GM12878 (cell line): ENCODE data around the gene RPS23. TPM values are rescaled to one million over a fixed set of nuclear protein-coding genes. Genes with fewer than 3 reads are reported as not detected.
A peak's percentile ranks its signal among the peaks of the same experiment; 100 is the strongest.

Experiments
- CHD1 ChIP-seq: IDR thresholded peaks from 2 replicates; pipeline ENCODE4 v1.6.1; 2012; ENCODE audit warnings: low read depth, low read length, improper control_type of control experiment
- EED ChIP-seq: sonication (generic); IDR thresholded peaks from 2 replicates; pipeline ENCODE4 v1.6.1; 2016; ENCODE audit warnings: antibody characterized with exemption, low read depth
- EP300 ChIP-seq, 2 experiments: fragments of 150-350 bp in 1 of 2; IDR thresholded peaks; 2 replicates each; pipeline ENCODE4 v1.6.1; 2011 to 2012; ENCODE audit warnings: low read depth in 2 of 2, low read length in 2 of 2, borderline replicate concordance in 1 of 2, improper control_type of control experiment in 1 of 2, inconsistent platforms in 1 of 2; ENCODE audit not compliant: control insufficient read depth in 1 of 2
- HDAC6 ChIP-seq: fragments of 200-600 bp; sonication (generic); IDR thresholded peaks from one replicate; pipeline ENCODE4 v1.8.0; 2017; ENCODE audit warnings: antibody characterized with exemption; ENCODE audit not compliant: unreplicated experiment
- JUND ChIP-seq: IDR thresholded peaks from 2 replicates; pipeline ENCODE4 v1.6.1; 2012; ENCODE audit warnings: low read depth, mild to moderate bottlenecking, low read length, improper control_type of control experiment, moderate library complexity
- MYB ChIP-seq: fragments of 150-350 bp; IDR thresholded peaks from 2 replicates; pipeline ENCODE4 v1.6.1; 2014; ENCODE audit warnings: mild to moderate bottlenecking, low read depth, low read length, borderline replicate concordance
- NFIC ChIP-seq: IDR thresholded peaks from 2 replicates; pipeline ENCODE4 v1.6.1; 2012; ENCODE audit warnings: low read depth, mild to moderate bottlenecking, inconsistent platforms, low read length, moderate library complexity
- NFXL1 ChIP-seq: fragments of 450-650 bp; IDR thresholded peaks from 2 replicates; pipeline ENCODE4 v1.6.1; 2017; ENCODE audit warnings: antibody characterized with exemption, mild to moderate bottlenecking, borderline replicate concordance
- NFYA ChIP-seq: IDR thresholded peaks from 2 replicates; pipeline ENCODE4 v1.6.1; 2011; ENCODE audit warnings: low read depth, mild to moderate bottlenecking, low read length, improper control_type of control experiment, borderline replicate concordance
- POU2F2 ChIP-seq: IDR thresholded peaks from 3 replicates; pipeline ENCODE4 v1.6.1; 2011; ENCODE audit warnings: low read depth, mild to moderate bottlenecking, low read length, borderline replicate concordance
- RAD51 ChIP-seq: fragments of 450-650 bp; IDR thresholded peaks from 2 replicates; pipeline ENCODE4 v1.6.1; 2016; ENCODE audit warnings: moderate library complexity, mild to moderate bottlenecking, inconsistent platforms
- SREBF1 ChIP-seq: IDR thresholded peaks from 2 replicates; pipeline ENCODE4 v1.6.1; 2012; ENCODE audit warnings: mild to moderate bottlenecking, low read length
- SREBF2 ChIP-seq: IDR thresholded peaks from 2 replicates; pipeline ENCODE4 v1.6.1; 2012; ENCODE audit warnings: mild to moderate bottlenecking, low read length
- ZBED1 ChIP-seq: IDR thresholded peaks from 2 replicates; pipeline ENCODE4 v1.6.1; 2016; ENCODE audit warnings: borderline replicate concordance
- ZNF384 ChIP-seq: IDR thresholded peaks from 2 replicates; pipeline ENCODE4 v1.6.1; 2012; ENCODE audit warnings: low read depth, mild to moderate bottlenecking, low read length, improper control_type of control experiment, borderline replicate concordance
- ZSCAN29 ChIP-seq: fragments of 450-650 bp; IDR thresholded peaks from 2 replicates; pipeline ENCODE4 v1.6.1; 2017; ENCODE audit warnings: mild to moderate bottlenecking, moderate library complexity
- polyA plus RNA-seq, 11 experiments: library from polyadenylated mRNA; depleted of rRNA in 4 of 11; unstranded in 6 of 11; stranded (reverse) in 5 of 11; fragments of >200 nt; fragmentation: Nextera tagmentation in 4 of 11; fragmentation: Illumina TruSeq in 1 of 11; extraction: Ambion mirVana in 4 of 11; extraction: Trizol in 1 of 11; gene quantifications; 1 replicate in 1 of 11; 2 replicates in 10 of 11; pipeline versions ENCODE4 v1.2.1 to v1.2.3, GENCODE V29; 2011 to 2016; ENCODE audit warnings: inconsistent platforms in 2 of 11, missing spikeins in 2 of 11, low read depth in 1 of 11
- total RNA-seq, 4 experiments: library from RNA; depleted of rRNA in 3 of 4; stranded (reverse); fragments of >200 nt in 3 of 4; fragmentation: Illumina TruSeq in 1 of 4; extraction: Trizol in 1 of 4; gene quantifications; 2 replicates each; pipeline versions ENCODE4 v1.2.1 to v1.2.3, GENCODE V29; 2013 to 2021
- TF ChIP-seq, protein P1 (sequence below): IDR thresholded peaks from 2 replicates; pipeline ENCODE4 v1.6.1; 2012; ENCODE audit warnings: low read depth, low read length, improper control_type of control experiment
- TF ChIP-seq, protein P2 (sequence below): fragments of 450-650 bp; IDR thresholded peaks from 2 replicates; pipeline ENCODE4 v1.6.1; 2017; ENCODE audit warnings: mild to moderate bottlenecking, moderate library complexity
- TF ChIP-seq, protein P3 (sequence below): fragments of 450-650 bp; IDR thresholded peaks from 2 replicates; pipeline ENCODE4 v1.6.1; 2016; ENCODE audit warnings: mild to moderate bottlenecking

RPS23 gene
- total and polyA plus RNA-seq, 10 of the 15 experiments (the other 5 are each of a cell fraction or from before 2014, with no cell fraction given): 2,489 to 8,145 (median 5,256) TPM

DNA sequence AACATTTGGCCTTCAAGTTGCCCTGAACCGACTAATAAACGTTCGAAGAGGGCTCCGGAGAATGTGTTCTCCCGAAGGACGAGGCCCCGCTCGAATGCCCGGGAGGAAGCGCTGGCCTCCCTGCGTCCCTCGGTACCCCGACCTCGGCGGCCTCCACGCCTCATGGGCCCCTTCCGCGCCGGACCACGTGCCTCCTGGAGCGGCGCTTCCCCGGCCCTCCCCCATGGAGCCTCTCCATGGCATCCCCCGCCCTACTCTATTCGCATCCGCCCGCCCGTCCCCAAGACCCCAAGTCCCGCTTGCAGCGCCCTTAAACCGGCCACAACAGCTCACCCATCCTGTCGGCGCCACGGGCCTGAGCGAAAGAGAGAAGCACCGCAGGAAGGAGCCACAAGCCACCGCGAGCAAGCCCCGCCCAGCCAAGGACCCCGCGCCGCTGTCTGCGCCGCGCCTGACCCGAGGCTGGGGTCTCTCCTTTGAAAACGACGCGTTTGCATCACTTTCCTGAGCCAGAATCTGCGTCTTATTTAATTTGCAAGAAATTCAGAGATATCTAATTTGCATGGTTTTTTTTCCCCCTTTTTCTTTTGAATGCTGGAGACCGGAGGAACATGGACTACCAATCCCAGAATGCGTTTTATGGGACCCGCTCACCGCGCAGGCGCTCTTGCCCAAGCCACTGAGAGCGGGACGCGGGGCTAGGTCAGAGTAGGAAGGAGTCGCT, at the start of gene RPS23 (continued):
- TF ChIP-seq, protein P1, sequence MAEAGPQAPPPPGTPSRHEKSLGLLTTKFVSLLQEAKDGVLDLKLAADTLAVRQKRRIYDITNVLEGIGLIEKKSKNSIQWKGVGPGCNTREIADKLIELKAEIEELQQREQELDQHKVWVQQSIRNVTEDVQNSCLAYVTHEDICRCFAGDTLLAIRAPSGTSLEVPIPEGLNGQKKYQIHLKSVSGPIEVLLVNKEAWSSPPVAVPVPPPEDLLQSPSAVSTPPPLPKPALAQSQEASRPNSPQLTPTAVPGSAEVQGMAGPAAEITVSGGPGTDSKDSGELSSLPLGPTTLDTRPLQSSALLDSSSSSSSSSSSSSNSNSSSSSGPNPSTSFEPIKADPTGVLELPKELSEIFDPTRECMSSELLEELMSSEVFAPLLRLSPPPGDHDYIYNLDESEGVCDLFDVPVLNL: 0 out of 2 replicates have a peak, but pooled peaks have one; percentile 14
- TF ChIP-seq SREBF2 (no peak), ZNF384 (peak; percentile 39; the same call in 1 of the 2 replicates), RAD51 (no peak), JUND (no peak), ZBED1 (peak; percentile 36; the same call in 1 of the 2 replicates), HDAC6 (peak; percentile 76), EP300 (IDR thresholded peaks at IDR 0.05; ENCODE audit: borderline replicate concordance in 1 of 2, control insufficient read depth in 1 of 2, low read depth in 2 of 2, low read length in 2 of 2) (no peak; a peak in 1 of 4 replicates), CHD1 (0 out of 2 replicates have a peak, but pooled peaks have one; percentile 75), NFIC (peak; percentile 64; the same call in 1 of the 2 replicates), SREBF1 (no peak), EED (no peak), ZSCAN29 (no peak), NFYA (no peak), NFXL1 (no peak), POU2F2 (peak; percentile 93; the same call in 2 of the 3 replicates), MYB (peak; percentile 97)
- TF ChIP-seq, protein P2, sequence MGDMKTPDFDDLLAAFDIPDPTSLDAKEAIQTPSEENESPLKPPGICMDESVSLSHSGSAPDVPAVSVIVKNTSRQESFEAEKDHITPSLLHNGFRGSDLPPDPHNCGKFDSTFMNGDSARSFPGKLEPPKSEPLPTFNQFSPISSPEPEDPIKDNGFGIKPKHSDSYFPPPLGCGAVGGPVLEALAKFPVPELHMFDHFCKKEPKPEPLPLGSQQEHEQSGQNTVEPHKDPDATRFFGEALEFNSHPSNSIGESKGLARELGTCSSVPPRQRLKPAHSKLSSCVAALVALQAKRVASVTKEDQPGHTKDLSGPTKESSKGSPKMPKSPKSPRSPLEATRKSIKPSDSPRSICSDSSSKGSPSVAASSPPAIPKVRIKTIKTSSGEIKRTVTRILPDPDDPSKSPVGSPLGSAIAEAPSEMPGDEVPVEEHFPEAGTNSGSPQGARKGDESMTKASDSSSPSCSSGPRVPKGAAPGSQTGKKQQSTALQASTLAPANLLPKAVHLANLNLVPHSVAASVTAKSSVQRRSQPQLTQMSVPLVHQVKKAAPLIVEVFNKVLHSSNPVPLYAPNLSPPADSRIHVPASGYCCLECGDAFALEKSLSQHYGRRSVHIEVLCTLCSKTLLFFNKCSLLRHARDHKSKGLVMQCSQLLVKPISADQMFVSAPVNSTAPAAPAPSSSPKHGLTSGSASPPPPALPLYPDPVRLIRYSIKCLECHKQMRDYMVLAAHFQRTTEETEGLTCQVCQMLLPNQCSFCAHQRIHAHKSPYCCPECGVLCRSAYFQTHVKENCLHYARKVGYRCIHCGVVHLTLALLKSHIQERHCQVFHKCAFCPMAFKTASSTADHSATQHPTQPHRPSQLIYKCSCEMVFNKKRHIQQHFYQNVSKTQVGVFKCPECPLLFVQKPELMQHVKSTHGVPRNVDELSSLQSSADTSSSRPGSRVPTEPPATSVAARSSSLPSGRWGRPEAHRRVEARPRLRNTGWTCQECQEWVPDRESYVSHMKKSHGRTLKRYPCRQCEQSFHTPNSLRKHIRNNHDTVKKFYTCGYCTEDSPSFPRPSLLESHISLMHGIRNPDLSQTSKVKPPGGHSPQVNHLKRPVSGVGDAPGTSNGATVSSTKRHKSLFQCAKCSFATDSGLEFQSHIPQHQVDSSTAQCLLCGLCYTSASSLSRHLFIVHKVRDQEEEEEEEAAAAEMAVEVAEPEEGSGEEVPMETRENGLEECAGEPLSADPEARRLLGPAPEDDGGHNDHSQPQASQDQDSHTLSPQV: peak; percentile 45; the same call in 1 of the 2 replicates
- TF ChIP-seq, protein P3, sequence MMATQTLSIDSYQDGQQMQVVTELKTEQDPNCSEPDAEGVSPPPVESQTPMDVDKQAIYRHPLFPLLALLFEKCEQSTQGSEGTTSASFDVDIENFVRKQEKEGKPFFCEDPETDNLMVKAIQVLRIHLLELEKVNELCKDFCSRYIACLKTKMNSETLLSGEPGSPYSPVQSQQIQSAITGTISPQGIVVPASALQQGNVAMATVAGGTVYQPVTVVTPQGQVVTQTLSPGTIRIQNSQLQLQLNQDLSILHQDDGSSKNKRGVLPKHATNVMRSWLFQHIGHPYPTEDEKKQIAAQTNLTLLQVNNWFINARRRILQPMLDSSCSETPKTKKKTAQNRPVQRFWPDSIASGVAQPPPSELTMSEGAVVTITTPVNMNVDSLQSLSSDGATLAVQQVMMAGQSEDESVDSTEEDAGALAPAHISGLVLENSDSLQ: 0 out of 2 replicates have a peak, but pooled peaks have one; percentile 18
